HFFc6 (cell line): Measurements from ENCODE around the gene PCGF3. TPM values are rescaled to one million over a fixed set of nuclear protein-coding genes. Genes with fewer than 3 reads are reported as not detected.

Experiments
- DNase-seq: peaks from one replicate; pipeline ENCODE4 v3.0.0-alpha.2; 2018
- H3K27ac Mint-ChIP-seq: 2 replicates; pipeline ENCODE4 v1.8.0; 2020; ENCODE audit warnings: mild to moderate bottlenecking, mixed read lengths
- H3K27me3 Mint-ChIP-seq: 2 replicates; pipeline ENCODE4 v1.8.0; 2021; ENCODE audit warnings: mild to moderate bottlenecking, moderate library complexity, mixed read lengths; ENCODE audit not compliant: insufficient read depth
- H3K36me3 Mint-ChIP-seq: 2 replicates; pipeline ENCODE4 v1.8.0; 2021; ENCODE audit warnings: low read depth, mixed read lengths
- H3K4me1 Mint-ChIP-seq: 2 replicates; pipeline ENCODE4 v1.8.0; 2020; ENCODE audit warnings: low read depth, mixed read lengths
- H3K4me3 Mint-ChIP-seq: 2 replicates; pipeline ENCODE4 v1.8.0; 2020; ENCODE audit warnings: mild to moderate bottlenecking, moderate library complexity, mixed read lengths
- H3K9me3 Mint-ChIP-seq: 2 replicates; pipeline ENCODE4 v1.8.0; 2020; ENCODE audit warnings: mild to moderate bottlenecking, mixed read lengths
- CTCF ChIP-seq: fragments of 200-600 bp; sonication (generic); IDR thresholded peaks from 2 replicates; pipeline ENCODE4 v1.5.0; 2021; ENCODE audit warnings: antibody characterized with exemption, mild to moderate bottlenecking
- total RNA-seq, 6 experiments: library from RNA; stranded (reverse); fragmentation: NEBNext Ultra II Directional; extraction: Animal tissue kit (Norgen Biotek cat#: 25700); gene quantifications; 2 replicates in 1 of 6; 3 replicates in 5 of 6; pipeline ENCODE4 v1.2.3, GENCODE V29; 2021

The PCGF3 gene
- total RNA-seq, 6 experiments from 2014 or later, result 28.5 to 34.5 (median 30.2) TPM

- peaks cover 55% of the 10 kb centered on the region for H3K9me3 Mint-ChIP-seq
- no peak for DNase-seq
- H3K27ac Mint-ChIP-seq, result no peak overlapping the region
- peaks cover 71% of the 10 kb centered on the region for H3K36me3 Mint-ChIP-seq
- H3K27me3 Mint-ChIP-seq, result peaks cover 15% of the 10 kb centered on the region
- no peaks in the 10 kb centered on the region; the same call in 1 of the 2 replicates for H3K4me1 Mint-ChIP-seq
- H3K4me3 Mint-ChIP-seq, result no peak overlapping the region
- TF ChIP-seq CTCF, result no peak
These were observed 55.0 kb downstream of the PCGF3 start for GRCh38 chr4:760616-761015.

GRCh38 chr4:761086-761485 is 55.5 kb downstream of the PCGF3 start:
- no peak for DNase-seq
- Mint-ChIP-seq H3K27me3 (peaks cover 15% of the 10 kb centered on the region), H3K36me3 (peaks cover 72% of the 10 kb centered on the region)

GRCh38 chr4:761739-762138 is 56.1 kb downstream of the PCGF3 start:
- Mint-ChIP-seq H3K27me3 (peaks cover 15% of the 10 kb centered on the region), H3K9me3 (peaks cover 58% of the 10 kb centered on the region), H3K27ac (peak overlapping the region; percentile 23; the same call in 1 of the 2 replicates), H3K36me3 (peaks cover 75% of the 10 kb centered on the region), H3K4me3 (no peak overlapping the region), H3K4me1 (peaks cover 7% of the 10 kb centered on the region; the same call in 1 of the 2 replicates)
- TF ChIP-seq CTCF, result no peak
- no peak for DNase-seq

More at GRCh38 chr4:761086-761485, 55.5 kb downstream of the PCGF3 start:
- Mint-ChIP-seq H3K27ac (0 out of 2 replicates have a peak overlapping the region, but pooled peaks have one; percentile 23), H3K4me3 (no peak overlapping the region), H3K9me3 (peaks cover 58% of the 10 kb centered on the region), H3K4me1 (peaks cover 3% of the 10 kb centered on the region; the same call in 1 of the 2 replicates)
- TF ChIP-seq CTCF, result no peak

GRCh38 chr4:762211-763190 is 56.9 kb downstream of the PCGF3 start:
- no peak for DNase-seq
- peaks cover 54% of the 10 kb centered on the region for H3K9me3 Mint-ChIP-seq
- no peak overlapping the region for H3K27ac Mint-ChIP-seq
- H3K36me3 Mint-ChIP-seq, result peaks cover 77% of the 10 kb centered on the region
- peak; percentile 39; the same call in 1 of the 2 replicates for TF ChIP-seq CTCF
- peaks cover 19% of the 10 kb centered on the region for H3K27me3 Mint-ChIP-seq
- no peak overlapping the region for H3K4me3 Mint-ChIP-seq
- H3K4me1 Mint-ChIP-seq, result peaks cover 7% of the 10 kb centered on the region; the same call in 1 of the 2 replicates

GRCh38 chr4:763191-763810 is 57.7 kb downstream of the PCGF3 start:
- peaks cover 78% of the 10 kb centered on the region for H3K36me3 Mint-ChIP-seq
- peaks cover 19% of the 10 kb centered on the region for H3K27me3 Mint-ChIP-seq
- H3K4me3 Mint-ChIP-seq, result no peak overlapping the region
- peaks cover 46% of the 10 kb centered on the region for H3K9me3 Mint-ChIP-seq
- no peak for TF ChIP-seq CTCF
- no peak for DNase-seq
- H3K27ac Mint-ChIP-seq, result 0 out of 2 replicates have a peak overlapping the region, but pooled peaks have one; percentile 24
- peaks cover 7% of the 10 kb centered on the region; the same call in 1 of the 2 replicates for H3K4me1 Mint-ChIP-seq
